DLD1 (cell line): ENCODE measurements around the gene SEC14L1.

Source experiments
- in situ Hi-C: cut with HindIII; loops from 2 replicates; pipeline ENCODE4 v1.10.0; 2017; ENCODE audit warnings: low sequenced_read_pairs

SEC14L1 gene

DNA sequence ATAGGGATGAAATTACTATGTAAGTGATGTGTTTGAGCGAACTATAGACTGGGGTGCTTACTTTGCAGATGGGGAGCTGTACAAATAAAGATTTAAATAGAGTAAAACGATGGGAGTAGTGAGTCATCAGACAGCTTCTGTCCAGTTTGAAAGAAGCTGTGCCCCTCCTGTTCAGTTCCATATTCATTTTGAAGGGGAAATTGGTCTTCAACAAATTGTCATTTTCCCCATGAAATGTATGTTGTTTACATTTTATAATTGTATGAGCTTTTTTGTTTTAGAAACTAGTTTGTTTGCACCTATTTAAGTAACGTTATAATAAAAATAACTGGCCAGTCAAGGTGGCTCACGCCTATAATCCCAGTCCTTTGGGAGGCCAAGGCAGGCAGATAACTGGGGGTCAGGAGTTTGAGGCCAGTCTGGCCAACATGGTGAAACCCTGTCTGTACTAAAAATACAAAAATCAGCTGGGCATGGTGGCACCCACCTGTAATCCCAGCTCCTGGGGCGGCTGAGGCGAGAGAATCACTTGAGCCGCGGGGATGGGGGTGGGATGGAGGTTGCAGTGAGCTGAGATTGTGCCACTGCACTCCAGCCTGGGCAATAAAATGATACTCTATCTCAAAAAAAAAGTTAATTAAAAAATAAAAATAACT is 20.2 kb downstream of the SEC14L1 start:
- in situ Hi-C loops = no loop called here

DNA sequence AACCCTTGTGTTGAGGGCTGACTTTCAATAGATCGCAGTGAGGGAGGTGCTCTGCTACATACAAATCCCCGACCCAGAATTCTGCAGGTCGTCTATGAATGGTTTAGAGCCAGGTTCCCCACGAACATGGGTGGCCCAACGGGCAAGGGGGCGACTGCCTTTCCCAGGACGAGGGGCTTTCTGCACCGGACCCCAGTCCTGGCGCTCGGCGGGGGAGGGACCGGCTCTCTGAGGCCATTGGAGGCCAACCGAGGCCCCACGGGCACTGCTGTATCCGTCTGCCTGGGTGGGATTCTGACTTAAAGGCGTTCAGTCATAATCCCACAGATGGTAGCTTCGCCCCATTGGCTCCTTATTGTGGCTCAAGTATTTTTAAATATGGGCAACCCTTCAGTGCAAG is 21.2 kb downstream of the SEC14L1 start:
- in situ Hi-C loops = no loop called here

DNA sequence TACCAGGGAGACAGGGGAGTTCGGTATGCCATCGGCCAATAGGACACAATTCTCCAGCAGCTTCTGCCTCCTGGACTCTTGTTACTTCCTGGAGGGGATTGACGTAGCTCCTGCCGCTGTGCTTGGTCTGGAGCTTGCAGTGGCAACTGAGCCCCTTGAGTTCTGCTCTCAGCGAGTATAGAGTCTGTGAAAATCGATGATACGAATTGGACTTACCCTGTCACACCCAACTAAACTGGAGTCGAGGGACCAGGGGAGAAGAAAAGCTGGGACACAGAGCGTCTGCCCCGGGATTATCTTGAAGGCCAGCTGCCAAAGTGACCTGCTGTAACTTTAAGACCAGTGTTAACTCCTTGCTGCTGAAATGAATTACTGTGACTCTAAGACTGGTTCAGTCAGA is 22.2 kb downstream of the SEC14L1 start:
- in situ Hi-C loops = no loop called here

DNA sequence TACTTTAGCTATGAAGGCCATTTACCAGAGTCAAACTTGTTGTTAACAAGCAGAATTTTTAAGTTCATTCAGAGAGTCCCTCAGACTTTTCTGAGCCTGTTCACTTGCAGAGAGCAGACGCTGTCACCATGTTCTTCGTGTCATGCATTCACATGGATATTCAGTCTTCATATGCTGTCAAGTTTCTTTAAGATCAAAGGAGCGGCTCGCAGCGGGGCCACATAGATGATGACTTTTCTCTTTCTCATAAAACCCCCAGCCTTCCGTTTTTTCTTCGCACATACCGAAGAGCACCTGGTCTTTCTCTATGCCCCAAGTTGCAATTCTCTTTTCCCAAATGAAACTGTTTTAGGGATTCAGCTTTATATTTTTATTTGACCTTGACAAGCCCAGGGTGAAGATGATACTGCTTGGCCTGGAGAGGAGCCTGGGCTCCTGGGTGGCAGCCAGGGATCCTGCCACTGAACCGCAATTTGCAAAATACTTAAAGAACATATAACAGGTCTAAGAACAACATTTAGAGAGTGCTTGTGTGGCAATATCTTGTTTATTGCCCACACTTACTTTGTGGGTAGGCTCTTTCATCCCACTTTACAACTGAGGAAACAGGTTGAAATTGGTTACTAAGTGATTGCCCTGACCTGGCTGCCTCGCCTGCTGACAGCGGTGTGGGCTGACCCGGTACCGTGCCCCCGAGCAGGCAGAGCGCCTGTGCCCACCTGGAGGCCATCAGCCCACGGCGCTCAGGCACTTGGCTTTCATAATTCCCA is 22.9 kb downstream of the SEC14L1 start:
- in situ Hi-C loops = no loop called here

DNA sequence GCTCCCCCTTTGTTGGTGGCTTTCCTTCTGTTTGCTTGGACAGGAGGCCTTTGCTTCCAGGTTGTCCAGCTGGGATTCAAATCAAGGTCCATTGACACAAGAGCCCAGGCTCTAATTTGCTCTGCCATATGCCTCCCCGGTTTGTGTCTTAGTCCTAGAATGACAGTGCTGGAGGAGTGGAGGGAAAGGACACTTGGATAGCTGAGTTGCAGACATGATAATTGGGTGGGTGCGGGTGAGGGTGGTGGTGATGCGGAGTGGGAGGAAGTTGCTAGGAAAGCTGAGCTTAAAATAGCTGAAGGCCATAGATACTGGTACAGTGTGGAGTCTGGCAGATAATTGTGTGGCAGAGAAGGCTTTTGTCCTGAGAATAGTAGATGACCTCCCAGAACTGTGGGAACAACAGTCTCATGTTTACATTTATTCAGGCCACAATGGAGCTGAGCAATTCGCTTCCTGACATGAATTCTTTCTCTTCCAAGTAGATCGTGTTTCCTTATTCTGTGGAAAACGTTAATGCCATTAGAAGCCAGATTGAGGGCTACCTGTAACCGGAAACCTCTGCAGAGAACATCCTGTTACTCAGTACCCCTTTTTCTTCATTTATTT is 23.8 kb downstream of the SEC14L1 start:
- in situ Hi-C loops = no loop called here

DNA sequence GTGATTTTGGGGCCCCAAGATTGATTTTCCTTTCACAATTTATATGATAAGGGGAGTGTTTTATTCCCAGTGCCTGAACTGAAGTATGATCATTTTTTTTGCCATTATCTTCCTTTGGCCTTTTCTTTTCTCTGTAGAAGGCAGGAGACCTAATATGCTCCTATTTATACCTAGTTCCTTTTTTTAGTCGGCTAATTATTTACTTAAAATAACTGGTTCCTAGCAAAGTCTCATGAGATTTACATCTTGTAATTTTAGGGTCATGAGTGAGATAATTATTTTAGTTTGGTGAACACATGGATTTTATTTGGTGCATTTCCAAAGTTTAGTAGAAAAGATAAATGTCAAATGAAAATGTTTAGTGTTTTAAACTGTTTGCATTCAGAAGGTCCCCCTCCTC is 24.8 kb downstream of the SEC14L1 start:
- in situ Hi-C loops = no loop called here

DNA sequence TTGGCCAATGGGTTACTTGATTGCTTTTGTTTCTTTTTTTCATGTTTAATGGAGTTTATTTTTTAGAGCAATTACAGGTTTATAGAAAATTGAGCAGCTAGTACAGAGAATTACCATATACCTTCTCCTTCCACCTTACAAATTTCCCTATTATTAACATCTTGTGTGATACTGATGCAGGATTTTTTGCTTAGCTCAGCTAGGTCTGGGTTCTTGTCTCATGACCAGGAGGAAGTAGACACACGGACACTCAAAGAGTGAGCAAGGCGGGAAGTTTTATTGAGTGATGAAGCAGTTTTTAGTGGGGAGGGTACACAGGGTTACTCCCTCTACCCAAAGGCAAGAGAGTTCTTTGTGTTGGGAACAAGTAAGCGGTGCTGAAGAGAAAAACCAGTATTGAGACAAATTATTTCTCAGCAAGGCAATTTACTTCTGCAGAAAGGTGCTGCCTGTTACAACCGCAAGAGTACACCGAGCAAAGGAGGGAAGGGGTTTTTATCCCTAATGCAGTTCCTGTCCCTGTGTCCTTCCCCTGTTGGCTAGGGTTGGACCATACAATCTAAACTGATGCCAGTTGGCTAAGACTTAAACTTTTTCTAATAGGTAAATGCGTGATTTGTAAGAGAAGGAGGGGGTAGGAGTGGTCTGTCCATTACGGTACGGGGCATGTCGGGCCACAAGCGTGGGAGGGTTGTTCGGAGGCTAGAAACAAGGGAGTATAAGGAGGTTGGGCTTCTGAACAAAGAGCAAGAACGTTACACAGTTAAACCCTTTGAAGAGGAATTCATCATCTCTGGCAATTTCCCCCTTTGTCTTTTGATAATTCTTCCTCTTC is 26.9 kb downstream of the SEC14L1 start:
- in situ Hi-C loops = no loop called here

DNA sequence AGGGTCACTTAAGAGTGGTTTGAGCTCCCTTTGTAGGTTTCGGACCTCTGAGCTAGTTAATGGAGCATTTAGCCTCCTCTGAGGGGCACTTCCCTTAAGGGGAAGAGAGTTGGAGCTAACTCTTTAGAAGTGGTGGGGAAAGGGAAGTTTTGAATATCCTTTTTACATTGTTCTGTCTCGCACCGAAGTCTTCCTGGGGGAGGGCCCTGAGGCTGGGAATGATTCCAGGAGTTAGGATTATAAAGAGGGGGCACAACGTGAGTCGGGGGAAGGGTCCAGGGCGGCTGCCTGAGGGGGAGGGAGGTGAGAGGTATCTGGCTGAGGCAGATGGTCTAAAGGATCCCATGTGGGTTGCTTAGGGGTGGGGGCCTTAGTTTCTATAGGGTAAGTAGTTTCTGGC is 32.3 kb downstream of the SEC14L1 start:
- in situ Hi-C loops = no loop called here

DNA sequence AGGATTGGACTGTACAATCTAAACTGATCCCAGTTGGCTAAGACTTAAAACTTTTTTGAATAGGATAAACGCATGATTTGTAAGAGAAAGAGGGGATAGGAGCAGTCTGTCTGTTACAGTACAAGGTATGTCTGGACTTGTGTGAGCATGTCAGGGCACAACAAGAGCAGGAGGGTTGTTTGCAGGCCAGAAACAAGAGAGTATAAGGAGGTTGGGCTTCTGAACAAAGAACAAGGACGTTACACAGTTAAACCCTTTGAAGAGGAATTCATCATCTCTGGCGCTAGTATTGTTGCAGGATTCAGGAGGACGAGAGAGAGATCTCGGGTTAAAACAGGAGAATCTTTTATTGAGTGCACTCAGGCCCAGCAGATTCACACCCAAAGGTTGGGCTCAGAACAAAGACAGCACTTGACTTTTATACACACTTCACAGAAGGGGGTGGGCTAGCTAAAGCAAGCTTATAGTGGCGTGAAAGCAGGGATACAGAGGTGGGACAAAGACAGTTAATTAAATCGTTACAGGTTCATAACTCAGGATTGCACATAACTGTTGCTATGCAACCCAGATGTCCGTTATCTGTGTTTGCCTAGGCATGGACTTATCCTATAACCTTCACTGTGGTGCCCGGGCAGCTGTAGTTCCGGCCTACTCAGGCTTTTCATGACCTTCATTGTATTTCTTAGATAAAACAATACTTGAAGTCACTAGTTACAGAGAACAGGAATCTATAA is 34.3 kb downstream of the SEC14L1 start:
- in situ Hi-C loops = no loop called here

DNA sequence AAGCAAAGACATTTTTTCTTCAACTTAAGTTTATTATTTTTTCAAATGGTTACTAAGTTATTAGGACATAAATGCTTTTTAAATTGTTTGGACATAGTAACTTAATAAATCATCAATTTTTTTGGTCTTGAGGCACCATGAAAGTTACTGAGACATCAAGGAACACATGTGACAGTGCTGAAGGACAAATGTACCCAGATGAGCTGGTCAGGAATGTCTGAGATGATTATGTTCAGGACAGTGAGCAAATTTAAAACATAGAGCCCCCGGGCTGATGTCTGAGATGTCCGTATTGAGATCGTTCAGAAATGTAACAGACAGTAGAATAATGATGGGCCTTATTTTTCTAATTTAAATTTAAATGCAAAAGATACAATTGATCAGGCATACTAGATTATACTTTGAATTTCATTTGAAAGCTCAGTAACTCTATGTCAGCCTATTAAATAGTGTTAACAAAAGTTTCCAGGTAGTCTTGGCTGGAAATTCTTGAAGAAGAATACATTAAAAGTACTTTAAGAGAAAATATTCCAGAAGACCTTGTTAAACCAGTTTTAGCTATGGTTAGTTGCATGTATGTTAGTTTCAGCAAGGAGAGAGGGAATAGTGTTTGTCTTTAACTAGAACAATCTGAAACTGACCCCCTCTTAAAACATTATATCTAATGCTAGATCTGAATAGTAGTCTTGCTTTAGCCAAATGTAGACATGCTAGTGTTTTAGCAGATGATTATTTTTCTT is 36.4 kb downstream of the SEC14L1 start:
- in situ Hi-C loops = no loop called here

DNA sequence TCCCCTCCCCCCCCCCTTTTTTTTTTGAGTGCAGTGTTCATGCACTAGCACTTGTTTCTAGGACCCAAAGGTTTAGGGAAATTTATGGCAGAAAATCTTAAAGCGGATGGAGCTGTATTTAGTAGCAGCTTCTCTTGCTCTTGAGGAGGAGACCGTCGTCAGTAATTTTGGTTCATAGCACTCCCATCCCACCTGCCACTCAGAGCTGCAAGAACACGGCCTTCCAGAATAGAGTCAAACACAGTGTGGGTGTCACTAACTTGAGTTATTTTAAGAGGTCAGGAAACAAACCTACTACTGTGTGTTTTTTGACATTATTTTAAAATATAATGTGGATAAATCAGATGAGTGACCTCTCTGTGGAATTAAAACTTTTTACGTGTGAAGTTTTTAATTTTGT is 37.3 kb downstream of the SEC14L1 start:
- in situ Hi-C loops = no loop called here

DNA sequence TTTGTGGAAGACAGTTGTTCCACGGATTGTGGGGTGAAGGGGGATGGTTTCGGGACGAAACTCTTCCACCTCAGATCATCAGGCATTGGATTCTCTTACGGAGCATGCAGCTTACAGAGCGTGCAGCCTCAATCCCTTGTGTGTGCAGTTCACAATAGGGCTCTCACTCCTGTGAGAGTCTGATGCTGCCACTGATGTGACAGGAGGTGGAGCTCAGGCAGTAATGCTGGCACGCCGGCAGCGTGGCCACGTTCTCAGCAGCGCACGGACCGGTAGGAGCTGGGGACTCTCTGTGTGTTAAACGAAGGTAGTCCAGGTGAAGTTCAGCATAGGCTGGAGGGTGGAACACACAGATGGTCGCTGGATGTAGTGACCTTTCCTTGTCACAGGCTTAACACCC is 37.8 kb downstream of the SEC14L1 start:
- in situ Hi-C loops = no loop called here

DNA sequence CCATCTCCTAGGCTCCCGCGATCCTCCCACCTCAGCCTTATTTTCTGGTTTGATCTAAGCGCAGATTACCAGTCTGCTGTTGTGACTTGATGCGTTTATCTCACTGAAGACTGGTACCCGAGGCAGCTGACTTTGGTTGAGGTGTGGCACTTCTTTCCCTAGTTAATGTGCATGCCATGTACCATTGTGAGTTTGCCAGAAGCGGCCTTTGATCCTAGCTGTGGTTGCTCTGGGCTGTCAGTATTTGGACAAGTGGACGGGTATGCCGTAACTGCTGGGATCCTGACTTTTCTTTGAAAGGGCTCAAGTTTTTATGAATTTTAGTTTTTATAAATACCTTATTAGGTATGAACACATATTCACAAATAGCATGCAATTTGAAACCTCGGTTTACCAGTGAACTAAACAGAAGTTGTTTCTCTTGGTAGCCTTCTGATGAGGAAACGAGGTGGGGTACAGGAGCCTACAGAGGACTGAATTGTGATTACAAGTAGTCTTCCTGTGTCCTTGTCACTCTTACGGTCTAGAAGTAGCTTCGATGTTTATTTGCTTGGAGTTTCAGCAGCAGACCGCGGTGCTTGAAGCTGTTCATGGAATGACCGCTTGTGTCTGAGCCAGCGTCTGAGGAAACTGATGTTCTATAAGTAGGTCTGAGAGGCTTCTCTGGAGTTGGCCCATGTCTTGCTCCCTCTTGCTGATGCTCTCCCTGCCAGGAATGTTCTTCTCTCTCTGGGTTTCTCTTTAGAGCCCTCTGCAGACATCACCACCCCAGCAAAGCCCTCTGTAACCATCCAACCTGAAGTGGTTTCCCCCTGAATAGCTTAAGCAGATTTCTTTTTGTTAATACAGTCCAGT is 40.0 kb downstream of the SEC14L1 start:
- in situ Hi-C loops = no loop called here

DNA sequence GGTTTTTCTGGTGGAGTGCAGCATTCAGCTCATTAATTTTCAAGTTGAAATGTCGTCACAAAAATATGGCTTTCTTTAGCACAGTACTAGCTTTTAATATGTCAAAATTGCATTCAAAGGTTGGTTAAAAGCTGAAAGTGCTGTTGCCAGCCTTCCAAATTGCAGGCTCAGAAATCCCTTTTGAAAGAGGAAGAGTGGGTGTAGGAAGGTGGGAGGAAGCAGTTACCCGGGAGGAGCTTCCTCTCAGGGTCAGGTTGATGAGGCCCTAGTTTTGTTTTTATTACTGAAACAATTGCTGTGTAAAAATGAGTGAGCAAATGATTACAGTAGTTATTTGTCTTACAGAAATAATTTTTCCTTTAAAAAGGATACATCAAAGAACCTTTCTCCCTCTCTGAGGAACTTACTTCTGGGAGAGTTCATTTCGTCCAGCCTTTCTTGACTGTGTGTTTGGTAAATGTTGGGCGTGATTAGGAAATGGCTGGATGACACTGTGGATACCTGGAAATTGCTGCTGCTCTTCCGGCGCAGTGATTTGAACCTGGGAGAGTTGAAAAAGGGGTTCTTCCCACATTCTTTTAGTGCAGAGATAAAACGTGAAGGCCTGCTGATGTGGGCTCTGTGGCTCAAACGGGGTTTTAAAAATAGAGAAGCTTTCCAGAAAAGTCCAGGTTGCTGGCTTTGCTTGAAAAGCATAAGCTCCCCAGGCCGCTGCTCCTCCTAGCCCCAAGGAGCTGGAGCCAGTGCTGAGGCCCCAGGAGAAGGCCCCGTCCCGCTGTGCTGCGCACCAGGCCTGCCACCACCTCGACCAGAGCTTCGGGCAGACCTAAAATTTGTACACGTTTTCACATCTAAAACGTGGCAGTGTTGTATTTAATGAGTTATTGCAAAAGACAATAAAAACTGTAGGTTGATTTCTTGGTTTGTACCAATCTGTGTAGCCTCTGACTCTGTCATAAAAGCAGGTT is 41.7 kb downstream of the SEC14L1 start:
- in situ Hi-C loops = no loop called here

DNA sequence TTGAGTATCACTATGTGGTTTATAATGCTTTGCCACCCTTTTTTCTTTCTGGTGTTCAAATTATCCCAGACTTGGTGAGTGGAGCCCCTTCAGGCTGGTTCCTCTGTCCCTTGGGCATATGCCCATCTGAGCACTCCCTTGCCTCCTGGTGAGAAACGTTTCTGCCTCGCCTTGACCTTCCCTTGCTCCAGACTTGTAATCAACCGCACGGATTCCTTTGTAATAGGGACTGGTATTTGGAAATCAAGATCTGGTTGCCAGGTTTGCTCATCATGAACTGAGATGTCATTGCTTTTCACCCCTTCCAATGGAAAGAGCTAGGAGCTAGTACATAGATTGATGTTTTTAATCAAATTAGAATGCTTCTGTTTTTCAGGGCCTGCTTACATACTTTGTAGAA is 43.7 kb downstream of the SEC14L1 start:
- in situ Hi-C loops = no loop called here

DNA sequence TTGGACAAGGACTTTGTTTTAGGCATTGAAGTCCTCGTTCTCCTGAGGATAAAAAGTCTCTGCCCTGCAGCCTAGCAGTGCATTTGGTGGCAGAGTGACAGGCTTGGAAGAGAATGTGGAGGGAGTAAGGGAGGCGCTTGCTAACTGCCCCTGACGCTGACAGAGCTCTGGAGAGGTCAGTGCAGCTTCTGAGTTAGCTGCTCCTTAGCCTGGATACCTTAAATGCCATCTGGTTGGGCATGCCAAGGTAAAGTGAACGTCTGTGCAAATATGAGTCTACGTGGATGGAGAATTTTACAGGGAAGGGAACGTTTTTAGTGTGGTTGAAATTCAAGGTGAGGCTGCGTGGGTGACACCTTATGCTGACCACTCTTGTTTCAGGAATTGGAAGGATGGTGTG is 44.4 kb downstream of the SEC14L1 start:
- in situ Hi-C loops = no loop called here

DNA sequence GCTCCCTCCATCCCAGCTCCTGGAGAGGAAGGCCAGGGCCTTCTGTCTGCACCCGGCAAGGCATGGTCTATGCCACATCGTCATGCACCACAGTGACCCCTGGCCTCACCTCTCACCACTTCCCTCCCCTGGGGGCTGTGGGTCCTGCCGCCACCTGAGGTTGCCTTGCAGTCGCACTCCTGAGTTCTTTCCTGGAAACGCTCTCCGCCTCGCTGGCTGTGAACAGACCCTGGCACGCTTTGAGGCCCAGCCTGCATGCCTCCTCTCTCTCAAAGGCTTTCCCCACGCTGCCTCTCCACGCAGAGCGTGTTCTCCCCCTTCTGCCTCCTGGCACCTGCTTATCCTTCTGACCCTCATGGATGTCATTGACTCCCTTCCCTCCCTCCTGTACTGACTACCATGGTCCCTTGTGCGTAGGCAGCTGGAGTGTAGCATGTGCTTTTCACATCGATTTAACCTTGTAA is 45.4 kb downstream of the SEC14L1 start:
- in situ Hi-C loops = no loop called here
